SH-SY5Y (cell line): ENCODE results near the gene ADGRG4.

Source experiments
- GATA2 ChIP-seq: IDR thresholded peaks from 2 replicates; pipeline ENCODE4 v1.6.1; 2011; ENCODE audit warnings: mild to moderate bottlenecking, low read depth, low read length
- GATA3 ChIP-seq: IDR thresholded peaks from 2 replicates; pipeline ENCODE4 v1.6.1; 2011; ENCODE audit warnings: low read depth, mild to moderate bottlenecking, low read length, moderate library complexity

DNA sequence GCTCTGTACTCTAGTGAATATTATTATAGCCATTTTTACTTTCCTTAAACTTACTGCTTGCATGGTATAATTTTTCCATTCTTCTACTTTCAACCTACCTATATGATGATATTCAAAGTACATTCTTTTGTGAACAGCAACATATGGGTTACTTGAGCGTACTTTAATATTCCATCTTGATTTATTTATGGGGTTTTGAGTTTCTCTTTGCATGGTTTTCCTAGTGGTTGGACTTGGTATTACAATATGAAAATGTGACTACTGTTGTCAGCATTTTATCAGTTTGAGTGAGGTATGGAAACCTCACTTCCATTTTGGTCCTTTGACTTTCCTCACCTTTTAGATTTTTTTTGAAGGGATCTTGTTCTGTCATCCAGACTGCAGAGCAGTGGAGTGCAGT lies 35.9 kb downstream of the ADGRG4 start:
- no peak for TF ChIP-seq GATA3
- no peak for TF ChIP-seq GATA2
